ENCODE measurements around the gene ZNF333.

Gene ZNF333

GRCh38 chr19:14695471-14695870, 5.6 kb downstream of the ZNF333 start:
- TF ChIP-seq ZFX (IDR thresholded peaks at IDR 0.05; ENCODE audit: borderline replicate concordance) (no peak), CTCF (IDR thresholded peaks at IDR 0.05) (no peak)
- H3K27ac ChIP-seq: no peak overlapping the region

GRCh38 chr19:14699641-14700040, 9.8 kb downstream of the ZNF333 start:
- no peak overlapping the region for H3K27ac ChIP-seq
- no peak for TF ChIP-seq CTCF (IDR thresholded peaks at IDR 0.05)
- TF ChIP-seq ZFX (IDR thresholded peaks at IDR 0.05; ENCODE audit: borderline replicate concordance): no peak

GRCh38 chr19:14700711-14701375, 11.0 kb downstream of the ZNF333 start:
- H3K27ac ChIP-seq: no peak overlapping the region
- TF ChIP-seq ZFX (IDR thresholded peaks at IDR 0.05; ENCODE audit: borderline replicate concordance) (no peak), CTCF (IDR thresholded peaks at IDR 0.05) (no peak)

- H3K27ac ChIP-seq: no peak overlapping the region
- TF ChIP-seq CTCF (IDR thresholded peaks at IDR 0.05): no peak
- TF ChIP-seq ZFX (IDR thresholded peaks at IDR 0.05; ENCODE audit: borderline replicate concordance): no peak
These were observed 14.0 kb downstream of the ZNF333 start for GRCh38 chr19:14703833-14704232.

- no peak overlapping the region for H3K27ac ChIP-seq
- TF ChIP-seq CTCF (IDR thresholded peaks at IDR 0.05): no peak
- TF ChIP-seq ZFX (IDR thresholded peaks at IDR 0.05; ENCODE audit: borderline replicate concordance): no peak
These were observed 14.6 kb downstream of the ZNF333 start for GRCh38 chr19:14704450-14704849.

GRCh38 chr19:14715841-14716240, 26.0 kb downstream of the ZNF333 start:
- TF ChIP-seq CTCF (IDR thresholded peaks at IDR 0.05) (no peak), ZFX (IDR thresholded peaks at IDR 0.05; ENCODE audit: borderline replicate concordance) (no peak)
- no peak overlapping the region for H3K27ac ChIP-seq

- TF ChIP-seq CTCF (IDR thresholded peaks at IDR 0.05): no peak
- no peak for TF ChIP-seq ZFX (IDR thresholded peaks at IDR 0.05; ENCODE audit: borderline replicate concordance)
- H3K27ac ChIP-seq: no peak overlapping the region
These were observed 28.8 kb downstream of the ZNF333 start for GRCh38 chr19:14718522-14719116.

Measured in 22Rv1 (cell line).